HUES64 (cell line): ENCODE measurements around the gene TRAF3.

Experiments used
- H3K27ac ChIP-seq: 2 replicates; pipeline ENCODE4 v1.7.0; 2013; ENCODE audit warnings: low read depth, low read length, inconsistent platforms
- H3K27me3 ChIP-seq: 2 replicates; pipeline ENCODE4 v1.6.1; 2013; ENCODE audit warnings: mild to moderate bottlenecking, low read length; ENCODE audit not compliant: insufficient read depth
- H3K36me3 ChIP-seq: 2 replicates; pipeline ENCODE4 v1.6.1; 2013; ENCODE audit warnings: mild to moderate bottlenecking, low read length; ENCODE audit not compliant: insufficient read depth
- H3K4me1 ChIP-seq: 2 replicates; pipeline ENCODE4 v1.6.1; 2013; ENCODE audit warnings: mild to moderate bottlenecking, low read length, moderate library complexity; ENCODE audit not compliant: insufficient read depth
- H3K4me3 ChIP-seq: 2 replicates; pipeline ENCODE4 v1.5.1; 2013; ENCODE audit warnings: mild to moderate bottlenecking, low read length, moderate library complexity
- H3K9ac ChIP-seq: 2 replicates; pipeline ENCODE4 v1.6.1; 2013; ENCODE audit warnings: mild to moderate bottlenecking, low read depth, low read length
- H3K9me3 ChIP-seq: 2 replicates; pipeline ENCODE4 v1.6.1; 2013; ENCODE audit warnings: low read depth, low read length; ENCODE audit not compliant: insufficient read depth
- WGBS: fragments of 150-250, 120-280 bp; methylation state at CpG from one replicate; pipeline ENCODE4 v1.1.7; 2013; ENCODE audit warnings: missing lambda C conversion rate; 5-methylcytosine and 5-hydroxymethylcytosine counted together

TRAF3 gene

GRCh38 chr14:102907303-102907844, 130.1 kb downstream of the TRAF3 start:
- no peak overlapping the region for H3K9ac ChIP-seq
- WGBS = 95% methylated on average over 33 of the region's 33 CpGs

GRCh38 chr14:102907980-102908730, 130.9 kb downstream of the TRAF3 start:
- no peak overlapping the region for H3K27ac ChIP-seq
- peaks cover 22% of the 10 kb centered on the region for H3K36me3 ChIP-seq
- H3K9me3 ChIP-seq = peaks cover 13% of the 10 kb centered on the region
- H3K4me1 ChIP-seq = no peaks in the 10 kb centered on the region
- 95% methylated on average over 23 of the region's 23 CpGs for WGBS
- no peak overlapping the region for H3K9ac ChIP-seq
- H3K4me3 ChIP-seq = no peak overlapping the region
- no peaks in the 10 kb centered on the region for H3K27me3 ChIP-seq

More at GRCh38 chr14:102907303-102907844, 130.1 kb downstream of the TRAF3 start:
- peaks cover 13% of the 10 kb centered on the region for H3K9me3 ChIP-seq
- H3K27ac ChIP-seq = no peak overlapping the region
- peaks cover 22% of the 10 kb centered on the region for H3K36me3 ChIP-seq
- no peaks in the 10 kb centered on the region for H3K27me3 ChIP-seq
- H3K4me3 ChIP-seq = no peak overlapping the region
- H3K4me1 ChIP-seq = no peaks in the 10 kb centered on the region

GRCh38 chr14:102908766-102909455, 131.7 kb downstream of the TRAF3 start:
- H3K27me3 ChIP-seq = no peaks in the 10 kb centered on the region
- H3K9ac ChIP-seq = no peak overlapping the region; the same call in 1 of the 2 replicates
- H3K36me3 ChIP-seq = peaks cover 22% of the 10 kb centered on the region
- no peaks in the 10 kb centered on the region for H3K4me1 ChIP-seq
- WGBS = 93% methylated on average over 29 of the region's 29 CpGs
- H3K9me3 ChIP-seq = peaks cover 13% of the 10 kb centered on the region
- H3K27ac ChIP-seq = no peak overlapping the region
- no peak overlapping the region for H3K4me3 ChIP-seq

- peaks cover 22% of the 10 kb centered on the region for H3K36me3 ChIP-seq
- H3K27ac ChIP-seq = no peak overlapping the region
- H3K9ac ChIP-seq = no peak overlapping the region; the same call in 1 of the 2 replicates
- H3K4me3 ChIP-seq = no peak overlapping the region
- no peaks in the 10 kb centered on the region for H3K4me1 ChIP-seq
- no peaks in the 10 kb centered on the region for H3K27me3 ChIP-seq
- 94% methylated on average over 10 of the region's 10 CpGs for WGBS
- H3K9me3 ChIP-seq = peaks cover 13% of the 10 kb centered on the region
Observed at GRCh38 chr14:102909462-102909861, 132.2 kb downstream of the TRAF3 start.

- H3K27ac ChIP-seq = no peak overlapping the region
- H3K4me1 ChIP-seq = no peaks in the 10 kb centered on the region
- WGBS = 94% methylated on average over 8 of the region's 10 CpGs
- peaks cover 13% of the 10 kb centered on the region for H3K9me3 ChIP-seq
- no peaks in the 10 kb centered on the region for H3K27me3 ChIP-seq
- no peak overlapping the region for H3K9ac ChIP-seq
- H3K36me3 ChIP-seq = peaks cover 22% of the 10 kb centered on the region
- H3K4me3 ChIP-seq = no peak overlapping the region
Observed at GRCh38 chr14:102909911-102910310, 132.7 kb downstream of the TRAF3 start.

GRCh38 chr14:102910442-102910841, 133.2 kb downstream of the TRAF3 start:
- H3K9me3 ChIP-seq = peaks cover 13% of the 10 kb centered on the region
- H3K9ac ChIP-seq = no peak overlapping the region
- no peak overlapping the region for H3K4me3 ChIP-seq
- H3K27ac ChIP-seq = no peak overlapping the region
- peaks cover 17% of the 10 kb centered on the region for H3K36me3 ChIP-seq
- WGBS = 94% methylated on average over 21 of the region's 21 CpGs
- no peaks in the 10 kb centered on the region for H3K4me1 ChIP-seq
- H3K27me3 ChIP-seq = no peaks in the 10 kb centered on the region

- Histone ChIP-seq H3K36me3 (peaks cover 7% of the 10 kb centered on the region; the same call in 1 of the 2 replicates), H3K27ac (no peak overlapping the region), H3K9me3 (peaks cover 7% of the 10 kb centered on the region), H3K4me3 (no peak overlapping the region), H3K27me3 (no peaks in the 10 kb centered on the region), H3K4me1 (no peaks in the 10 kb centered on the region), H3K9ac (no peak overlapping the region)
- WGBS = 89% methylated on average over 19 of the region's 19 CpGs
Observed at GRCh38 chr14:102911541-102911951, 134.3 kb downstream of the TRAF3 start.

- 0 out of 2 replicates have a peak, but pooled peaks cover under 1% of the 10 kb centered on the region for H3K9me3 ChIP-seq
- WGBS = 93% methylated on average over 21 of the region's 21 CpGs
- no peak overlapping the region for H3K27ac ChIP-seq
- H3K9ac ChIP-seq = no peak overlapping the region
- 0 out of 2 replicates have a peak, but pooled peaks cover under 1% of the 10 kb centered on the region for H3K36me3 ChIP-seq
- no peaks in the 10 kb centered on the region for H3K4me1 ChIP-seq
- H3K4me3 ChIP-seq = no peak overlapping the region
- no peaks in the 10 kb centered on the region for H3K27me3 ChIP-seq
Observed at GRCh38 chr14:102911991-102912761, 134.9 kb downstream of the TRAF3 start.

- no peaks in the 10 kb centered on the region for H3K27me3 ChIP-seq
- H3K27ac ChIP-seq = no peak overlapping the region
- no peak overlapping the region for H3K4me3 ChIP-seq
- 92% methylated on average over 28 of the region's 28 CpGs for WGBS
- no peaks in the 10 kb centered on the region for H3K36me3 ChIP-seq
- H3K9me3 ChIP-seq = no peaks in the 10 kb centered on the region
- H3K4me1 ChIP-seq = no peaks in the 10 kb centered on the region
- H3K9ac ChIP-seq = no peak overlapping the region; the same call in 1 of the 2 replicates
Observed at GRCh38 chr14:102913341-102914211, 136.3 kb downstream of the TRAF3 start.
